H1 (cell line): ENCODE measurements around the gene ITGB2. TPM values are rescaled to one million over a fixed set of nuclear protein-coding genes. Genes with fewer than 3 reads are reported as not detected.

Experiments
- CTBP2 ChIP-seq: IDR thresholded peaks from 2 replicates; pipeline ENCODE4 v1.7.0; 2011; ENCODE audit warnings: borderline replicate concordance, mild to moderate bottlenecking, moderate library complexity, mixed read lengths, low read length; ENCODE audit not compliant: insufficient read depth, insufficient read length
- FOSL1 ChIP-seq: IDR thresholded peaks from 2 replicates; pipeline ENCODE4 v1.6.1; 2011; ENCODE audit warnings: mild to moderate bottlenecking, low read depth, low read length, moderate library complexity; ENCODE audit not compliant: insufficient read depth
- YY1 ChIP-seq: IDR thresholded peaks from 2 replicates; pipeline ENCODE4 v1.6.1; 2011; ENCODE audit warnings: low read depth, mild to moderate bottlenecking, low read length
- polyA plus RNA-seq, 7 experiments: library from polyadenylated mRNA; depleted of rRNA in 3 of 7; stranded (reverse) in 5 of 7; unstranded in 2 of 7; fragments of >200 nt in 5 of 7; fragments of 200-250 nt in 2 of 7; gene quantifications; 1 replicate in 5 of 7; 2 replicates in 1 of 7; 4 replicates in 1 of 7; pipeline versions ENCODE4 v1.2.1 to v1.2.3, GENCODE V29; 2011 to 2013; ENCODE audit warnings: missing spikeins in 2 of 7, mixed read lengths in 2 of 7
- total RNA-seq: library from RNA; stranded (reverse); fragmentation: NEBNext Ultra II Directional; extraction: Animal tissue kit (Norgen Biotek cat#: 25700); gene quantifications from 2 replicates; pipeline ENCODE4 v1.2.1, GENCODE V29; 2021

The ITGB2 gene
- total and polyA plus RNA-seq, 2 of the 8 experiments (the other 6 are each of a cell fraction or from before 2014, with no cell fraction given) = 0.24 to 0.63 TPM

DNA sequence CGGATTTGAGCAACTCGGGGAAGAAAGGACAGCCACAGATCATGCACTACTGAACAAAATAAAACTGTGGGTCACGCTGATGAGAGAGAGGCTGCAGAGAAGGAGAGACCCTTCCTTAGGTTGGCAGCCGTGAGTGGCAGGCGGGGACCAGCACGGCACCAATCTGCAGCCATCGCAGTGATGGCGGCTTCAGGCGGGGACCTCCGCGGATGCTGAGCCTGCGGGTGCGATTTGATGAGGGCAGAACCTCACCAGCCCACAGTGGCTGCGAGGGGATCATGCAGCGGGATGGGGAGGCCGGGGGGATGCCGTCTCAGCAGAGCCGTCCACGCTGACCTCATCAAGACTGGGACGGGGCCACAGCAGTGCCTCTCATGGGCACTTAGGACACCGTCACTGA, 11.8 kb downstream of the ITGB2 start (continued):
- no peak for TF ChIP-seq FOSL1
- no peak for TF ChIP-seq YY1
- no peak for TF ChIP-seq CTBP2
- TF ChIP-seq, all 59 proteins: peak for 0
